HG02870 (cell line): Measurements from ENCODE around the gene PHF21B.

Experiments used
- ATAC-seq: cut with Tn5 transposase; IDR thresholded peaks from one replicate; pipeline ENCODE4 v1.9.1; 2021; ENCODE audit warnings: mild to moderate bottlenecking, moderate library complexity; ENCODE audit not compliant: unreplicated experiment

The PHF21B gene

GRCh38 chr22:44992166-44992565 lies 17.6 kb downstream of the PHF21B start:
- ATAC-seq, result no peak

GRCh38 chr22:44991218-44991617 lies 18.6 kb downstream of the PHF21B start:
- ATAC-seq, result no peak

- no peak for ATAC-seq
These were observed 19.0 kb downstream of the PHF21B start for GRCh38 chr22:44990810-44991209.

GRCh38 chr22:44990328-44990727 lies 19.5 kb downstream of the PHF21B start:
- ATAC-seq, result no peak

GRCh38 chr22:44988671-44989070 lies 21.1 kb downstream of the PHF21B start:
- no peak for ATAC-seq

- ATAC-seq, result no peak
These were observed 22.9 kb downstream of the PHF21B start for GRCh38 chr22:44986926-44987325.

- no peak for ATAC-seq
These were observed 23.8 kb downstream of the PHF21B start for GRCh38 chr22:44985906-44986527.

- no peak for ATAC-seq
These were observed 25.8 kb downstream of the PHF21B start for GRCh38 chr22:44983878-44984482.

- ATAC-seq, result no peak
These were observed 27.4 kb downstream of the PHF21B start for GRCh38 chr22:44982445-44982844.

GRCh38 chr22:44981857-44982256 lies 27.9 kb downstream of the PHF21B start:
- ATAC-seq, result no peak

- no peak for ATAC-seq
These were observed 30.7 kb downstream of the PHF21B start for GRCh38 chr22:44979154-44979553.

GRCh38 chr22:44975427-44976262 lies 34.2 kb downstream of the PHF21B start:
- no peak for ATAC-seq

- no peak for ATAC-seq
These were observed 35.4 kb downstream of the PHF21B start for GRCh38 chr22:44974454-44974853.

- no peak for ATAC-seq
These were observed 36.0 kb downstream of the PHF21B start for GRCh38 chr22:44973829-44974228.

GRCh38 chr22:44972363-44973083 lies 37.3 kb downstream of the PHF21B start:
- ATAC-seq, result no peak

GRCh38 chr22:44971651-44972362 lies 38.0 kb downstream of the PHF21B start:
- no peak for ATAC-seq

GRCh38 chr22:44970291-44970690 lies 39.5 kb downstream of the PHF21B start:
- ATAC-seq, result no peak

GRCh38 chr22:44969817-44970216 lies 40.0 kb downstream of the PHF21B start:
- no peak for ATAC-seq

- ATAC-seq, result no peak
These were observed 41.1 kb downstream of the PHF21B start for GRCh38 chr22:44968736-44969135.

GRCh38 chr22:44965171-44965570 lies 44.6 kb downstream of the PHF21B start:
- no peak for ATAC-seq

GRCh38 chr22:44964722-44965078 lies 45.1 kb downstream of the PHF21B start:
- no peak for ATAC-seq
